Measurements from ENCODE around the gene FHOD3.

DNA sequence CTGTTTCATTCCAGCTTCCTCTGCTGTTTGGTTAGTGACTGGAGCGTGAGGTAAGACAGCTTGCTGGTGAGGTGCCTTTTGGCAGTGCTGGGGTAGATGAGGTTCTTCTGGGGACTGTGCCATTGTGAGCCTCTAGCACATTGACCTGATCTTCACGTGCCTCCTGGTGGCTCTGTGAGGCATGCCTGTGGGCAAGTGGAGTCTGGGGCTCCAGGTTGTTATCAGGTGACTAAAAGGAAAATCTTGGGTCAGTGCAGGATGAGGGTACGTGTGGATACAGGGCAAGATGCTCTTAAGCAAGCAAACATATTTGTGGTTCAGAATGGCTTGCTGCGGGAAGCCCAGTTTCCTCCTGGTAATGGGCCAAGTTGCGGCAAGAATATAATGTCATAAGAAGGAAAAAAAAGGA, 75.4 kb downstream of the FHOD3 start:
- TF ChIP-seq, protein P1, sequence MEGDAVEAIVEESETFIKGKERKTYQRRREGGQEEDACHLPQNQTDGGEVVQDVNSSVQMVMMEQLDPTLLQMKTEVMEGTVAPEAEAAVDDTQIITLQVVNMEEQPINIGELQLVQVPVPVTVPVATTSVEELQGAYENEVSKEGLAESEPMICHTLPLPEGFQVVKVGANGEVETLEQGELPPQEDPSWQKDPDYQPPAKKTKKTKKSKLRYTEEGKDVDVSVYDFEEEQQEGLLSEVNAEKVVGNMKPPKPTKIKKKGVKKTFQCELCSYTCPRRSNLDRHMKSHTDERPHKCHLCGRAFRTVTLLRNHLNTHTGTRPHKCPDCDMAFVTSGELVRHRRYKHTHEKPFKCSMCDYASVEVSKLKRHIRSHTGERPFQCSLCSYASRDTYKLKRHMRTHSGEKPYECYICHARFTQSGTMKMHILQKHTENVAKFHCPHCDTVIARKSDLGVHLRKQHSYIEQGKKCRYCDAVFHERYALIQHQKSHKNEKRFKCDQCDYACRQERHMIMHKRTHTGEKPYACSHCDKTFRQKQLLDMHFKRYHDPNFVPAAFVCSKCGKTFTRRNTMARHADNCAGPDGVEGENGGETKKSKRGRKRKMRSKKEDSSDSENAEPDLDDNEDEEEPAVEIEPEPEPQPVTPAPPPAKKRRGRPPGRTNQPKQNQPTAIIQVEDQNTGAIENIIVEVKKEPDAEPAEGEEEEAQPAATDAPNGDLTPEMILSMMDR (IDR thresholded peaks at IDR 0.05): no peak
- no peak for TF ChIP-seq POLR2AphosphoS5 (IDR thresholded peaks at IDR 0.05; ENCODE audit: low read depth, low read length)
- no peak for TF ChIP-seq TCF7L2 (IDR thresholded peaks at IDR 0.05; ENCODE audit: low read depth, low read length)
- no peak for TF ChIP-seq SIN3A (IDR thresholded peaks at IDR 0.05; ENCODE audit: borderline replicate concordance, insufficient read depth, low read depth, low read length)
- TF ChIP-seq, protein P2, sequence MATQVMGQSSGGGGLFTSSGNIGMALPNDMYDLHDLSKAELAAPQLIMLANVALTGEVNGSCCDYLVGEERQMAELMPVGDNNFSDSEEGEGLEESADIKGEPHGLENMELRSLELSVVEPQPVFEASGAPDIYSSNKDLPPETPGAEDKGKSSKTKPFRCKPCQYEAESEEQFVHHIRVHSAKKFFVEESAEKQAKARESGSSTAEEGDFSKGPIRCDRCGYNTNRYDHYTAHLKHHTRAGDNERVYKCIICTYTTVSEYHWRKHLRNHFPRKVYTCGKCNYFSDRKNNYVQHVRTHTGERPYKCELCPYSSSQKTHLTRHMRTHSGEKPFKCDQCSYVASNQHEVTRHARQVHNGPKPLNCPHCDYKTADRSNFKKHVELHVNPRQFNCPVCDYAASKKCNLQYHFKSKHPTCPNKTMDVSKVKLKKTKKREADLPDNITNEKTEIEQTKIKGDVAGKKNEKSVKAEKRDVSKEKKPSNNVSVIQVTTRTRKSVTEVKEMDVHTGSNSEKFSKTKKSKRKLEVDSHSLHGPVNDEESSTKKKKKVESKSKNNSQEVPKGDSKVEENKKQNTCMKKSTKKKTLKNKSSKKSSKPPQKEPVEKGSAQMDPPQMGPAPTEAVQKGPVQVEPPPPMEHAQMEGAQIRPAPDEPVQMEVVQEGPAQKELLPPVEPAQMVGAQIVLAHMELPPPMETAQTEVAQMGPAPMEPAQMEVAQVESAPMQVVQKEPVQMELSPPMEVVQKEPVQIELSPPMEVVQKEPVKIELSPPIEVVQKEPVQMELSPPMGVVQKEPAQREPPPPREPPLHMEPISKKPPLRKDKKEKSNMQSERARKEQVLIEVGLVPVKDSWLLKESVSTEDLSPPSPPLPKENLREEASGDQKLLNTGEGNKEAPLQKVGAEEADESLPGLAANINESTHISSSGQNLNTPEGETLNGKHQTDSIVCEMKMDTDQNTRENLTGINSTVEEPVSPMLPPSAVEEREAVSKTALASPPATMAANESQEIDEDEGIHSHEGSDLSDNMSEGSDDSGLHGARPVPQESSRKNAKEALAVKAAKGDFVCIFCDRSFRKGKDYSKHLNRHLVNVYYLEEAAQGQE (IDR thresholded peaks at IDR 0.05; ENCODE audit: insufficient read depth in 1 of 2, low read depth in 2 of 2, low read length in 1 of 2): no peak

Data from Panc1 (cell line).